ENCODE data around the gene VAC14.

DNA sequence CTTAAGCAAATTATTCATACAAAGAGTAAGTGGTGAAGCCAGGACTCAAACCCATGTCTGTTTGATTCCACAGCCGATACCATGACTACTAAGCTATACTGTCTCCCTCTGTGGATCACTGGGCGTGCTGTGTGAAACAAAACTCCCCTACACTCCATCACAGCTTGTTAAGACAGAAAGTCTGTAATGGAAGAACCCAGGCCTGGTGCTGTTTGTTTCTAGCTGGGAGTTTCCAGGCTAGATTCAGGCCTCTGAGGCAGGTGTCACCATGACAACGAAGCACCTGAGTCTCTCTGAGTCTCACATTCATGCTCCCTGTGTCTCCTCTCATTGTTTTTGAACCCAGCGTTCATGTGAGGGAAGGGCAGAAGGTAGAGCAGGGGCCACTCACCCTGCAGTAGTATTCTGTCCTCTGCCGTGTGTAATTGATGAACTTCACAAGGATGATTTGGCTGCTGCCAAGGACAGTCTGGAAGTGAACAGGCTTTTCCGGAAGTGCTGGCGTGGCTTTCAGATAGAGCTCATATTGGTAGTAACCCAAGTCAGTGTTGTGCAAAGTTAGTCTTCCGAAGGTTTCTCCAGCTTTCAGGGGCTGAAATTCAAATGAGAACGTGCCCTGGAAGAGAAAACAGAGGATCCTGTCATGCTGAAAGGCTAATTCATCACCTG lies 8.6 kb upstream of the VAC14 start:
- TF ChIP-seq POLR2AphosphoS5 (IDR thresholded peaks at IDR 0.05) (no peak), POLR2A (IDR thresholded peaks at IDR 0.05; ENCODE audit: low read depth) (no peak), EP300 (IDR thresholded peaks at IDR 0.05) (no peak)
- TF ChIP-seq, protein P1, sequence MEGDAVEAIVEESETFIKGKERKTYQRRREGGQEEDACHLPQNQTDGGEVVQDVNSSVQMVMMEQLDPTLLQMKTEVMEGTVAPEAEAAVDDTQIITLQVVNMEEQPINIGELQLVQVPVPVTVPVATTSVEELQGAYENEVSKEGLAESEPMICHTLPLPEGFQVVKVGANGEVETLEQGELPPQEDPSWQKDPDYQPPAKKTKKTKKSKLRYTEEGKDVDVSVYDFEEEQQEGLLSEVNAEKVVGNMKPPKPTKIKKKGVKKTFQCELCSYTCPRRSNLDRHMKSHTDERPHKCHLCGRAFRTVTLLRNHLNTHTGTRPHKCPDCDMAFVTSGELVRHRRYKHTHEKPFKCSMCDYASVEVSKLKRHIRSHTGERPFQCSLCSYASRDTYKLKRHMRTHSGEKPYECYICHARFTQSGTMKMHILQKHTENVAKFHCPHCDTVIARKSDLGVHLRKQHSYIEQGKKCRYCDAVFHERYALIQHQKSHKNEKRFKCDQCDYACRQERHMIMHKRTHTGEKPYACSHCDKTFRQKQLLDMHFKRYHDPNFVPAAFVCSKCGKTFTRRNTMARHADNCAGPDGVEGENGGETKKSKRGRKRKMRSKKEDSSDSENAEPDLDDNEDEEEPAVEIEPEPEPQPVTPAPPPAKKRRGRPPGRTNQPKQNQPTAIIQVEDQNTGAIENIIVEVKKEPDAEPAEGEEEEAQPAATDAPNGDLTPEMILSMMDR (IDR thresholded peaks at IDR 0.05), result no peak

All from esophagus muscularis mucosa (tissue), 4 donors.